ENCODE results near the gene NBPF8. TPM values are rescaled to one million over a fixed set of nuclear protein-coding genes. Genes with fewer than 3 reads are reported as not detected.
"Not testable (repeated sequence)": the region's sequence is repeated elsewhere in the genome, so short reads cannot be mapped to it uniquely, and the experiment has no call there.

The NBPF8 gene, protein sequence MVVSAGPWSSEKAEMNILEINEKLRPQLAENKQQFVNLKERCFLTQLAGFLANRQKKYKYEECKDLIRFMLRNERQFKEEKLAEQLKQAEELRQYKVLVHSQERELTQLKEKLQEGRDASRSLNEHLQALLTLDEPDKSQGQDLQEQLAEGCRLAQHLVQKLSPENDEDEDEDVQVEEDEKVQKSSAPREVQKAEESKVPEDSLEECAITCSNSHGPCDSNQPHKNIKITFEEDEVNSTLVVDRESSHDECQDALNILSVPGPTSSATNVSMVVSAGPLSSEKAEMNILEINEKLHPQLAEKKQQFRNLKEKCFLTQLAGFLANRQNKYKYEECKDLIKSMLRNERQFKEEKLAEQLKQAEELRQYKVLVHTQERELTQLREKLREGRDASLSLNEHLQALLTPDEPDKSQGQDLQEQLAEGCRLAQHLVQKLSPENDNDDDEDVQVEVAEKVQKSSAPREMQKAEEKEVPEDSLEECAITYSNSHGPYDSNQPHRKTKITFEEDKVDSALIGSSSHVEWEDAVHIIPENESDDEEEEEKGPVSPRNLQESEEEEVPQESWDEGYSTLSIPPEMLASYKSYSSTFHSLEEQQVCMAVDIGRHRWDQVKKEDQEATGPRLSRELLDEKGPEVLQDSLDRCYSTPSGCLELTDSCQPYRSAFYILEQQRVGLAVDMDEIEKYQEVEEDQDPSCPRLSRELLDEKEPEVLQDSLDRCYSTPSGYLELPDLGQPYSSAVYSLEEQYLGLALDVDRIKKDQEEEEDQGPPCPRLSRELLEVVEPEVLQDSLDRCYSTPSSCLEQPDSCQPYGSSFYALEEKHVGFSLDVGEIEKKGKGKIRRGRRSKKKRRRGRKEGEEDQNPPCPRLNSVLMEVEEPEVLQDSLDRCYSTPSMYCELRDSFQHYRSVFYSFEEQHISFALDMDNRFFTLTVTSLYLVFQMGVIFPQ
- total RNA-seq, result 10 to 100 TPM; 30.9 to 98.5 (median 48.3) TPM
- polyA plus RNA-seq, result 1 to 10 TPM; 1.7 to 4.4 TPM
- 83.2 reads per million, percentile 81 among the genes with 10 or more reads in this experiment for total RNA-seq

DNA sequence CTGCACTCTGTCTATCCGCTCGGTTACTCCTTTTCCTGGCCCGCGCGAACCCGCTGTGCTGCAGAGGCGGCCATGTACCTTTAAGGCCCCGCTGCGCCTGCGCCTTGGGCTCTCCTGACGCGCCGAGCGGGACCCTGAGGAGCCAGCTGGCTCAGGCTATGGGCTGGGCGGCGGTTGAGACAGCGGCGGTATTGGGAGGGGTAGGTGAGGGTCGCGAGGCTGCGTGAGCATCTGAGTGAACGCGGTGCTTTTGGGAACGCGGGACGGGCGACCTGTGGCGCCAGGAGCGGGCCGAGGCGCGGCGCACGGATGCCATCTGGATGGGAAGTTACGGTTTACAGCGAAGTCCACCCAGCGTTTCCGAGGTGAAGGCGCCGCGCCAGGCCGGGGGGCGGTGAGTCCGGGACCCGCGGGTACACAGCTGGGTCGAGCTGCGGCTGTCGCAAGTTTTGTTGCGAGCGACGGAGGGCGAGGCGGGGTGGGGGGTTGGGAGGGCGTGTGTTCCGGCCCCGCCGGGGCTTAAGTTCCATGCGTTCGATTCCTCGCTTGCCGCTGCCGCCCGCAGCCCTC, at the start of gene NBPF8:
Gene NBPF8, plus strand, starts transcription at position 125 of the 570 bp plus-strand sequence. CDS start 21,488 bp downstream, outside the sequence.
- H3K4me1 ChIP-seq (ENCODE audit: control insufficient read depth in 2 of 2, insufficient read depth in 2 of 2, low read length in 2 of 2); H3K4me1 Mint-ChIP-seq; H3K27me3 ChIP-seq (ENCODE audit: control insufficient read depth in 2 of 2, insufficient read depth in 2 of 2, low read length in 2 of 2); H3K36me3 ChIP-seq (ENCODE audit: control insufficient read depth in 2 of 3, insufficient read depth in 3 of 3, low read length in 3 of 3); H3K27me3 Mint-ChIP-seq; CTCF ChIA-PET; intact Hi-C loops (cut with micrococcal nuclease); H3K9me3 ChIP-seq (ENCODE audit: control insufficient read depth in 2 of 3, low read length in 3 of 3); H3K9me3 Mint-ChIP-seq; H3K36me3 Mint-ChIP-seq; POLR2A ChIA-PET: not testable (repeated sequence)
- ATAC-seq, result peak; percentile 98
- H3K4me3 ChIP-seq (ENCODE audit: low read length), result peak within 1 kb of the TSS; percentile 67
- peak within 1 kb of the TSS; percentile 60 for H3K27ac ChIP-seq (ENCODE audit: low read depth, low read length)
- peak within 1 kb of the TSS; percentile 79 to 96 (median 90) for H3K27ac Mint-ChIP-seq
- peak within 1 kb of the TSS; percentile 85 to 98 (median 94) for H3K4me3 Mint-ChIP-seq
- DNase-seq, result peak; percentile 44 to 78 (median 73)

DNA sequence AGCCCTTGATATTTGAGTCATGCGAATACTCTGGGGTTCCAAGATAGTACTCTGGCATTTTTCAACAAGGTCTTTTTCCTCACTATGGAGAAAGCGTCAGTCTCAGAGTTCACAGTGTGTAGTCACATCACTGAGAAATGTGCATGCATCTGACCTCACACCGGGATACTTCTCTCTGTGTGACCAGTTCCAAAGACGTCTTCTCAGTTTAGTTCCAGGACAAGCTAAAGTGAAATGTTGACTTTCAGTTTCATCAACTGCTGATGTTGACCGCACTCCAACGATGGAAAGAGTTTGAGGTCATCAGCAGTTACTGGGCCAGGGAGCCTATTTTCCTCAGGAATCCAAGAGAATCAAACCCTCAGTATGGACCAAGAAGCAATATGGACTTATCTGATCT, 47.1 kb upstream of the NBPF8 start:
- H3K4me1 ChIP-seq (ENCODE audit: control insufficient read depth in 2 of 2, insufficient read depth in 2 of 2, low read length in 2 of 2); H3K27ac ChIP-seq (ENCODE audit: low read depth, low read length); H3K27me3 ChIP-seq (ENCODE audit: control insufficient read depth in 2 of 2, insufficient read depth in 2 of 2, low read length in 2 of 2); intact Hi-C loops (cut with micrococcal nuclease); ATAC-seq; POLR2A ChIA-PET; H3K4me3 ChIP-seq (ENCODE audit: low read length); H3K4me1 Mint-ChIP-seq; CTCF ChIA-PET; H3K4me3 Mint-ChIP-seq; DNase-seq; H3K36me3 ChIP-seq (ENCODE audit: control insufficient read depth in 2 of 3, insufficient read depth in 3 of 3, low read length in 3 of 3); H3K27me3 Mint-ChIP-seq; H3K9me3 Mint-ChIP-seq; H3K27ac Mint-ChIP-seq; H3K36me3 Mint-ChIP-seq; H3K9me3 ChIP-seq (ENCODE audit: control insufficient read depth in 2 of 3, low read length in 3 of 3): not testable (repeated sequence)

DNA sequence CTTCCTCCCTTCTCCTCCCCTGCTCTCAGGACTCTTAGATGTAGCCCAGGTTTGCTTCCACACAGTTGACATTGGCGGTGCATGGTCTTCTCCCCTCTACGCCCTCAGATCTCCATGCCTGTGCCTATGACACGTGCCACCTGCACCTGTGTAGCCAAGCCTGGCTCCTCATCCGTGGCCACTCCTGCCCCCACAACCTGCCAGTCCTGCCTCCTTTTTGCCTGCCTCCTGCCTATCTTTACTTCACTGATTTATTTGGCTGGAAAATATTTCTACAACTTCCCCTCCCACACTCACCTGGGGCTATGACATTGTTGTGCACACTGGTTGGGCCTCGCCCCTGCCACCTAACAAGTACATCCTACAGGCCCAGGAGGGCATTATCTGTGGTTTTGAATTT, 28.2 kb upstream of the NBPF8 start:
- DNase-seq, H3K9me3 Mint-ChIP-seq, POLR2A ChIA-PET: not testable (repeated sequence)

DNA sequence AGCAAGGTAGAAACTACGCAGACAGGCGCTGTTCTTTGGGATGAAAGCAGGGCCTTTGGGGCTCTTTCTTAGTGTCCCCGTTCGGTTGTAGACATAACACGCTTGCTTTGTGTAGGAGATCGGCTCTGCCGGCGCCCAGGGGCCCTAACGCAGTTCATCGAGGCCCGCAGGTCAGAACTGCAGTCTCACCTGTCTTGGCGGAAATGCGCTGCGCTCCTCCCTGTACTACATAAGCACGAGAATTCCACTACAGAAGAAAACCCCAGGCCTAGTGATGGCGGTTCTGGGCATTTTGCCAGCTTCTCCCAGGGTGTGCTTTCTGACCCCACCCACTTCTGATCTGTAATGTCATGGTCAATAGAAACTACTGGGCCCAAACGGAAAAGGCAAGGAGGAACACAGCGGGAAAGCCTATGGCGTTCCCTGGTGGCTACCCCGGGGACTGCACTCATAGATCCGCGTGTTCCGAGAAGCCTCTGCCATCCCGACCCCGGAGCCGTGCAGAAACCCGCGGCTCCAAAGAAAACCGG, 26.2 kb upstream of the NBPF8 start:
- intact Hi-C loops (cut with micrococcal nuclease); H3K27ac Mint-ChIP-seq; H3K4me3 ChIP-seq (ENCODE audit: low read length); H3K4me1 ChIP-seq (ENCODE audit: control insufficient read depth in 2 of 2, insufficient read depth in 2 of 2, low read length in 2 of 2); H3K9me3 ChIP-seq (ENCODE audit: control insufficient read depth in 2 of 3, low read length in 3 of 3); H3K9me3 Mint-ChIP-seq; H3K27ac ChIP-seq (ENCODE audit: low read depth, low read length); H3K27me3 Mint-ChIP-seq; H3K36me3 ChIP-seq (ENCODE audit: control insufficient read depth in 2 of 3, insufficient read depth in 3 of 3, low read length in 3 of 3); ATAC-seq; H3K4me1 Mint-ChIP-seq; H3K36me3 Mint-ChIP-seq; POLR2A ChIA-PET; CTCF ChIA-PET; H3K27me3 ChIP-seq (ENCODE audit: control insufficient read depth in 2 of 2, insufficient read depth in 2 of 2, low read length in 2 of 2): not testable (repeated sequence)
- H3K4me3 Mint-ChIP-seq, result peak overlapping the region in 3 of 10 donors; percentile 38 to 58 (median 39)
- DNase-seq, result peak in 8 of 9 donors; percentile 26 to 59 (median 34)

More for the DNA sequence above, 28.2 kb upstream of the NBPF8 start:
- CTCF ChIA-PET; H3K36me3 Mint-ChIP-seq; H3K4me3 ChIP-seq (ENCODE audit: low read length); ATAC-seq; H3K9me3 ChIP-seq (ENCODE audit: control insufficient read depth in 2 of 3, low read length in 3 of 3); H3K4me1 Mint-ChIP-seq; H3K4me1 ChIP-seq (ENCODE audit: control insufficient read depth in 2 of 2, insufficient read depth in 2 of 2, low read length in 2 of 2); H3K4me3 Mint-ChIP-seq; H3K36me3 ChIP-seq (ENCODE audit: control insufficient read depth in 2 of 3, insufficient read depth in 3 of 3, low read length in 3 of 3); H3K27me3 ChIP-seq (ENCODE audit: control insufficient read depth in 2 of 2, insufficient read depth in 2 of 2, low read length in 2 of 2); intact Hi-C loops (cut with micrococcal nuclease); H3K27me3 Mint-ChIP-seq; H3K27ac ChIP-seq (ENCODE audit: low read depth, low read length): not testable (repeated sequence)
- peak overlapping the region in 1 of 9 donors; percentile 20 for H3K27ac Mint-ChIP-seq

DNA sequence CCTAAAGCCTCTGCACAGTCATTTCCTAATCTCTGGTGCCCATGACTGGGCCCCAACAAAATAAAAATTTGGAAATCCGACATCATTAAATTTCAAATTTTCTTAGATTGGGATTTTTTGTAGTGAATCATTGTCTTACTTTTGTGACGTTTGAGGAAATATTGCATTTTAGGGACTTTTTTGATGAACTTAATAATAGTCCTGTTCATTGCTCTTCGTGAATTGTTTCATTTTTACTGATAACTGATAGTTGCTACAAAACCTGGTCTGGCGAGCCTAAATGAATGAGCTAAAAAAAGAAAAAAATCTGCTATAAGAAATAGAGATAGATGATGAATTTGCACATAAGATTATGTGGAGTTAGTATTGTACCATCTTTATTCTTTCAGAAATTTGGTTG, 23.5 kb upstream of the NBPF8 start:
- H3K27ac Mint-ChIP-seq; H3K4me3 ChIP-seq (ENCODE audit: low read length); POLR2A ChIA-PET; H3K27me3 Mint-ChIP-seq; H3K27me3 ChIP-seq (ENCODE audit: control insufficient read depth in 2 of 2, insufficient read depth in 2 of 2, low read length in 2 of 2); H3K4me1 ChIP-seq (ENCODE audit: control insufficient read depth in 2 of 2, insufficient read depth in 2 of 2, low read length in 2 of 2); H3K27ac ChIP-seq (ENCODE audit: low read depth, low read length); H3K36me3 ChIP-seq (ENCODE audit: control insufficient read depth in 2 of 3, insufficient read depth in 3 of 3, low read length in 3 of 3); H3K36me3 Mint-ChIP-seq; H3K9me3 ChIP-seq (ENCODE audit: control insufficient read depth in 2 of 3, low read length in 3 of 3); CTCF ChIA-PET; DNase-seq; H3K4me3 Mint-ChIP-seq; ATAC-seq; intact Hi-C loops (cut with micrococcal nuclease); H3K4me1 Mint-ChIP-seq; H3K9me3 Mint-ChIP-seq: not testable (repeated sequence)

DNA sequence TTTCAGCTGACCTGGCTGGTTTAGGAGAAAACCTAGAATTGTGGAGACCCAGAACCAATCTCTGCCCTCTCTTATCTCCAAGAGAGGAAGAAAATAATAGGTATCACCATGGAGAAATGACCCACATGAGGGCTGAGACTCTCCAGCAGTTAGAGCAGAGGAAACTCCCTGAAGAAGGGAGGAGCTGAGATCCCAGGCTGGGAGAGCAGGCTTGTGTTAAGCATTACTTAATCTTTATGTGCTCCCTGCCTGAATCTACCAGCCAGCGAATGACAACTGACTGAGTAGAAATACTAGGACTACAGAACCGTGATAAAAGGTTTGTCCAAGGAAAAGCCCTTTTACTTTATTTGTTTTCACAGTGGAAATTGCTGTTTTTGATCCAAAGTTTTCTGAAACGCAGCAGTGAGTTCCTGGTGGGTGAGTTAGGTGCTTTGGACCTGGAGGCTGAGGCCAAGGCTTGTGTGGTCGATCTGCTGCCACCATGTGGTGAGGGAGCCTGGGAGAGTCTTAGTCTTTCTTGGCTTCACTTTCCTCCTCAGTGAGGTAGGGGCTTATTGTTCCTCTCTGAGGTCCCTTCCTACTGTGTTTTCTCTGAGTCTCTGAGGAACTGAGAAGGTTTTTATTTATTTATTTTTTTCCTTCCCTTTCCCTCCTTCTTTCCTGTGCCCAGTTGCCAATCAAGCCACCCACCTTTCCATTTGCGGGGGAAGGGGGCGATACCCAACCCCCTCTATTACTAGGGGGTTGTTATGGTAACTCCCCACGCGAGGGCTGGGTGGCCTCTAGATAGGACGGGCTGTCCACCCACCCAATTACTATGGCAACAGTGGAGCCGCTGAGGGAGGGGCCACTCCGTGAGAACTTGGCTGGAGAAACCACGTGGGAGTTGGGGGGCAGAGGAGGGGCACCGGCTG, 21.3 kb upstream of the NBPF8 start:
- CTCF ChIA-PET; H3K4me1 Mint-ChIP-seq; H3K27ac ChIP-seq (ENCODE audit: low read depth, low read length); intact Hi-C loops (cut with micrococcal nuclease); H3K36me3 ChIP-seq (ENCODE audit: control insufficient read depth in 2 of 3, insufficient read depth in 3 of 3, low read length in 3 of 3); POLR2A ChIA-PET; H3K4me1 ChIP-seq (ENCODE audit: control insufficient read depth in 2 of 2, insufficient read depth in 2 of 2, low read length in 2 of 2); H3K4me3 Mint-ChIP-seq; ATAC-seq; H3K27me3 ChIP-seq (ENCODE audit: control insufficient read depth in 2 of 2, insufficient read depth in 2 of 2, low read length in 2 of 2); H3K4me3 ChIP-seq (ENCODE audit: low read length); H3K27me3 Mint-ChIP-seq; H3K36me3 Mint-ChIP-seq; H3K27ac Mint-ChIP-seq; H3K9me3 ChIP-seq (ENCODE audit: control insufficient read depth in 2 of 3, low read length in 3 of 3); H3K9me3 Mint-ChIP-seq: not testable (repeated sequence)
- DNase-seq, result peak in 4 of 9 donors; percentile 13 to 29 (median 16)
